Stomach smooth muscle (tissue), 2 donors: ENCODE results near the gene ARL4D.

Source experiments
- H3K27ac ChIP-seq: one replicate; pipeline ENCODE4 v1.7.0; 2013; ENCODE audit warnings: mild to moderate bottlenecking, low read length, inconsistent platforms
- H3K27me3 ChIP-seq, 2 donors: one replicate each; pipeline ENCODE4 v1.7.0; 2013; ENCODE audit warnings: low read length in 2 of 2; ENCODE audit not compliant: insufficient read depth in 2 of 2, control insufficient read depth in 1 of 2
- H3K36me3 ChIP-seq, 2 donors: one replicate each; pipeline ENCODE4 v1.7.0; 2013; ENCODE audit warnings: low read length in 2 of 2; ENCODE audit not compliant: control insufficient read depth in 2 of 2, insufficient read depth in 2 of 2
- H3K4me1 ChIP-seq: one replicate; pipeline ENCODE4 v1.7.0; 2013; ENCODE audit warnings: low read length; ENCODE audit not compliant: control insufficient read depth, insufficient read depth
- H3K4me3 ChIP-seq, 2 donors: one replicate each; pipeline ENCODE4 v1.7.0; 2013; ENCODE audit warnings: low read length in 2 of 2
- H3K9ac ChIP-seq, 2 donors: one replicate each; pipeline ENCODE4 v1.7.0; 2013; ENCODE audit warnings: low read length in 2 of 2, mild to moderate bottlenecking in 1 of 2
- H3K9me3 ChIP-seq, 2 donors: one replicate each; pipeline ENCODE4 v1.7.0; 2013; ENCODE audit warnings: low read length in 2 of 2; ENCODE audit not compliant: control insufficient read depth in 2 of 2
- donor health status: healthy.
- donor health status: Pancreatic carcinoma.

The ARL4D gene

DNA sequence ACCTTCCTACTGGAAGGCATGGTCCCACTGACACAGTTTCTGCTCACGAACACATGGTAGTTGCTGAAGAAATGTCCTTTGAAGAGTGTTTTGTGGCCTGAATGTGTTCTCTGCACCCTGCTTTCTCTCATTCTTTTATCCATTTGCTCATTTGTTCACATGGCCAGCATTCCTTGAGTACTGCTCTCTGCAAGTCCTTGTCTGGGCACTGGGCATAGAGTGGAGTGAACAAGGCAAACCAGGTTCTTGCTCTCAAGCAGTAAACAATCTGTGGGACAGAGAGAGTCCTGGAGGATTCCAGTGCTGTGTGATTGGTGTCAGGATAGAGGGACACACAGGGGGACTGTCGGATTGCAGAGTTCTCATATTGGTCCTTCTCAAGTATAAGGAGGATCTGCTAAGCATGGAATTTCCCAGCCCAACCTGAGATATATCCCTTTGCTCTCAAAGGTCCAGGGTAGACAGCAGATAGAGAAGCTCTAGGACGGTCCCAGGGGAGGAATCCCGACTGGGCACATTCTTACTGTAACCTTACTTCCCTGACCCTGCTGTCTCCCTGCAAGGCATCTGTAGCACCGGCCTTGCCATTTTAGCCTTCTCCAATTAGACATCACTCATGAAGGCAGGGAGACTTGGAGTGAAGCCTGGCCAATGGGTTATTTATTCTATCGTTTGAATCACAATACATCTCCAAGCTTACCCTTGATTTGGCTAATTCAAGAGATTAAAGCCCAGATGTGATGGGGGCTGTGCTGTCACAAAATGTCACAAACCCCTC lies 32.3 kb downstream of the ARL4D start:
- H3K27ac ChIP-seq: no peak overlapping the region
- H3K9ac ChIP-seq: no peak overlapping the region
- H3K27me3 ChIP-seq: no peaks in the 10 kb centered on the region
- no peaks in the 10 kb centered on the region for H3K36me3 ChIP-seq
- H3K4me1 ChIP-seq: no peaks in the 10 kb centered on the region
- no peaks in the 10 kb centered on the region for H3K9me3 ChIP-seq
- no peak overlapping the region for H3K4me3 ChIP-seq

DNA sequence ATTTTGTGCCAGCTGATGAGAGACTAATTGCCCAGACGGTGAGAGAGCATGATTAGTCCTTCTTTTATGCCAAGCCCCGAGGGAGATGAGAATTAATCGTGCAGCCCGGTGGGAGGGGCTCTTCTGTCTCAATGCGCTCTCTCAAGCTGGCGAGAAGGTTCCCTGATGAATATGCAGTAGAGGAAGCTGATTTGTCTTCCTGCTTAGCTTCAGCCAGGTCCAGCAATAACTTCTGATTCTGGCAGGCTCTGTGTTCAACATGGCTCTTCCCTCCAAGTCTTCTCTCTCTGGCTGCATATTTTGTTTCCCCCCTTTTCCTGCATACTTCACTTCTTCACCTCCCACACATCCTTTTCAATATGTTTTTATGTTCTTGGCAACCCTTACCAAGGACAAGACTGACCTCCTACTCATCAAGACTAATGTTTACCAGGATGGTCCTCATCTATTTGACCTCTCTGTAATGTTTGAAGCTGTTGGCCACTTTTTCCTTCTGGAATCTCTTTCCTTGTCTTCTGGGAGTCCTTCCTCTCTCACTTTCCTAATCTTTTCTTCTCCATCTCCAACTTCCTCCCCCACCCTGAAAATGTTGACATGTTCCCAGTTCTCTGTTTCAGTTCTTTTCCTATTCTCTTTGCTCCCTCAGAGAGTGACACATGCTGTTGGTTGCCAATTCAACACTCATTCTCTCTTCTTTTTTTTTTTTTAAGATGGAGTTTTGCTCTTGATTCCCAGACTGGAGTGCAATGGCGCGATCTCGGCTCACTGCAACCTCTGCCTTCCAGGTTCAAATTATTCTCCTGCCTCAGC lies 33.1 kb downstream of the ARL4D start:
- Histone ChIP-seq H3K9ac (no peak overlapping the region), H3K4me3 (no peak overlapping the region), H3K36me3 (no peaks in the 10 kb centered on the region), H3K4me1 (no peaks in the 10 kb centered on the region), H3K9me3 (no peaks in the 10 kb centered on the region), H3K27me3 (no peaks in the 10 kb centered on the region), H3K27ac (no peak overlapping the region)

DNA sequence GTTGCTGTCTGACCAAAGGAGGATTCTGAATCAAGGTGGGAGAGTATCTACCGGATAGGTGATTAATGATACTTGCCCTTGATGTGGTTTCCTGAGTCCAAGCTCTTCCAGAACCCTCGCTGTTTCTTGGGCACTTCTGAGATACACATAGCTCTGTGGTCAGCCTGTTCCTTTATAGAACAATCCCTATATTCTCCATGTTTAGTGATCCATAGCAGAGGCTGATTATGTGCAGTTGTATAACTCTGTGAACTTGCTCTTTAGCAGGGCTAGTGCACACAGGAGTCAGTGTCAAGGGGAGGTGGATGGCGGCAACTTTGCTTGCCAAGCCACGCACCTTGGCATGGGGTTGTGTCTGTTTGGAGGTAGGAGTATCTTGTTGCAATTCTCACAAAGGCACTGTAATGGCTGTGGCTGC lies 36.1 kb downstream of the ARL4D start:
- Histone ChIP-seq H3K27me3 (no peaks in the 10 kb centered on the region), H3K9me3 (no peaks in the 10 kb centered on the region), H3K9ac (no peak overlapping the region), H3K36me3 (no peaks in the 10 kb centered on the region), H3K27ac (no peak overlapping the region), H3K4me3 (no peak overlapping the region), H3K4me1 (no peaks in the 10 kb centered on the region)

DNA sequence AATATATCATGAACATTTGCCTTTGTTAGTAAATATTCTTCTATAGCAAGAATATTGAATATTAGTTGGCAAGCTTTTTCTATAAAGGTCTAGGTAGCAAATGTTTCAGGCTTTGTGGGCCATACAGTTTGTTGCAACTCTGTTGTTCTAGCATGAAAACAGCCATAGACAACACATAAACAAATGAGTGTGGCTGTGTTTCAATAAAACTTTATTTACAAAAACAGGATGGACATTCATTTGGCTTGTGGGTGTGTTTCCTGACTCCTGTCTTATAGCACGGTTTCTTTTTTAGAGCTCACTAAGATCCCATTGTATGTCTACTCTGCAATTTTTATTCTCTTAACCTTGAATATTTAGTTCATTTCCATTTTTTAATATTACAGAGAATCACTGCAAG lies 39.0 kb downstream of the ARL4D start:
- H3K9me3 ChIP-seq: no peaks in the 10 kb centered on the region
- H3K4me3 ChIP-seq: no peak overlapping the region
- H3K27ac ChIP-seq: no peak overlapping the region
- no peaks in the 10 kb centered on the region for H3K36me3 ChIP-seq
- H3K9ac ChIP-seq: no peak overlapping the region
- H3K27me3 ChIP-seq: no peaks in the 10 kb centered on the region
- no peaks in the 10 kb centered on the region for H3K4me1 ChIP-seq

DNA sequence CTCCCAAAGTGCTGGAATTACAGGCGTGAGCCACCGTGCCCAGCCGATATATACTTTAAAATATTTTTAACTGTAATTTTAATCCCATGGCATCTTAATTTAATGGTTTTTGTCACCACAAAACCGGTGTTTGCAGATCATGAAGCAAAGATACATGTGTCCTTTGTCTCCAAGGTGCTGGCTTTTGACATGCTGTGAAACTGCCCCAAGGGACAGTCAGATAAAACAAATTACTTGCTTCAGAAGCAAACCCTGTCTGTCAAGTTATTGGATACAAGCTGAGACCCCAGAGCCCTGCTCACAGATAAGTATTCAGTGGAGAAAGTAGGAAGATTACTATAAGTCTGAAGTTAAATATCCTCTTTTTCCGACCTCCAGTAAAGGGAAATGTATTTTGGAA lies 39.8 kb downstream of the ARL4D start:
- Histone ChIP-seq H3K4me1 (no peaks in the 10 kb centered on the region), H3K27me3 (no peaks in the 10 kb centered on the region), H3K4me3 (no peak overlapping the region), H3K36me3 (no peaks in the 10 kb centered on the region), H3K9ac (no peak overlapping the region), H3K9me3 (no peaks in the 10 kb centered on the region), H3K27ac (no peak overlapping the region)

DNA sequence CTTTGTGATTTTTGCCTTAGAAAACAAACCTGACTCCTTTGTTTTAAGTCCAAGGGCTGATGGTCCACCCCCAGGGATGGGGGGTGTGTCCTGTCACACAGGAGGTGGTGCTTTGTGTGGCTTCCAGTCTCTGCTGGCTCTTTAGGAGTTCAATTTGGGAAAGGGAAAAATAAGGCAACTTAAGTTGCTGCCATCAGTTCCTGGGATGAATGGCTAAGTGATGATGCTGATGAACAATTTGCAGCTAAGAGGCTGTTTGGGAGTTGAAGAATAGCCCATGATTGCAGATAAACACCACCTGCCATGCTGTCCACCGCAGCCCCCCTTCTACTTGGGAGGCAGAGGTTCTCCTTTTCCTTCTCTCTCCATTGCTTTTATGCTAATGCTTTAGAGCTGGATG lies 40.2 kb downstream of the ARL4D start:
- no peaks in the 10 kb centered on the region for H3K27me3 ChIP-seq
- no peaks in the 10 kb centered on the region for H3K36me3 ChIP-seq
- H3K9me3 ChIP-seq: no peaks in the 10 kb centered on the region
- H3K27ac ChIP-seq: no peak overlapping the region
- no peaks in the 10 kb centered on the region for H3K4me1 ChIP-seq
- H3K9ac ChIP-seq: no peak overlapping the region
- no peak overlapping the region for H3K4me3 ChIP-seq

DNA sequence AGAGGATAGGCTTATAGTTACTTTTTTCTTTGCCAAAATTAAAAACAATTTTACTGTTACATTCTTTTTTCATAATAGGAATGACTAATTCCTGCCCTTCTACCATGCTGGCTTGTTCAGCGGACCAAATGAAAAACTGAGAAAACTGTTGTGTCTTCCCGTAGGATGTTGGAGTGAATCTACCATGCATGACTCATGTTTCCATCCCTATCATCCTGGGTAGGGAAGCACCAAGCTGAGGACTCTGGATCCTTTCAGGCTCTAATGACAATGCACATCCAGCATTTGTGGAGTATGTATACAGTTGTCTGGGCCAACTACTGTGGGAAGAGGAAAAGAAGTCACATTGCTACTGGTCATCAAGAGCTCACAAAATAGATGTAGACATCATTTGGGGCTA lies 43.9 kb downstream of the ARL4D start:
- Histone ChIP-seq H3K36me3 (no peaks in the 10 kb centered on the region), H3K27ac (no peak overlapping the region), H3K4me3 (no peak overlapping the region), H3K9me3 (no peaks in the 10 kb centered on the region), H3K27me3 (no peaks in the 10 kb centered on the region), H3K9ac (no peak overlapping the region), H3K4me1 (no peaks in the 10 kb centered on the region)

DNA sequence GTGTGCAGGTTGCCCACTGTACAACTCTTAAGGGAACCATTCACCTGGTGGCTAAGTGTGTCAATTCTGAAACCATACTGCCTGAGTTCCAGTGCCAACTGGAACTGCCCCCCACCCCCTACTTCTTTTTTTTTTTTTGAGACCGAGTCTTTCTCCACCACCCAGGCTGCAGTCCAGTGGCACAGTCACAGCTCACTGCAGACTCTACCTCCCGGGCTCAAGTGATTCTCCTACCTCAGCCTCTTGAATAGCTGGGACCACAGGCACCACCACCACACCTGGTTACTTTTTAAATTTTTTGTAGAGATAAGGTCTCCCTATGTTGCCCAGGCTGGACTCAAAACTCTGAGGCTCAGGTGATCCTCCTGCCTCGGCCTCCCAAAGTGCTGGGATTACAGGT lies 44.6 kb downstream of the ARL4D start:
- no peaks in the 10 kb centered on the region for H3K36me3 ChIP-seq
- no peaks in the 10 kb centered on the region for H3K27me3 ChIP-seq
- H3K4me1 ChIP-seq: no peaks in the 10 kb centered on the region
- H3K27ac ChIP-seq: no peak overlapping the region
- no peak overlapping the region for H3K4me3 ChIP-seq
- no peaks in the 10 kb centered on the region for H3K9me3 ChIP-seq
- no peak overlapping the region for H3K9ac ChIP-seq

DNA sequence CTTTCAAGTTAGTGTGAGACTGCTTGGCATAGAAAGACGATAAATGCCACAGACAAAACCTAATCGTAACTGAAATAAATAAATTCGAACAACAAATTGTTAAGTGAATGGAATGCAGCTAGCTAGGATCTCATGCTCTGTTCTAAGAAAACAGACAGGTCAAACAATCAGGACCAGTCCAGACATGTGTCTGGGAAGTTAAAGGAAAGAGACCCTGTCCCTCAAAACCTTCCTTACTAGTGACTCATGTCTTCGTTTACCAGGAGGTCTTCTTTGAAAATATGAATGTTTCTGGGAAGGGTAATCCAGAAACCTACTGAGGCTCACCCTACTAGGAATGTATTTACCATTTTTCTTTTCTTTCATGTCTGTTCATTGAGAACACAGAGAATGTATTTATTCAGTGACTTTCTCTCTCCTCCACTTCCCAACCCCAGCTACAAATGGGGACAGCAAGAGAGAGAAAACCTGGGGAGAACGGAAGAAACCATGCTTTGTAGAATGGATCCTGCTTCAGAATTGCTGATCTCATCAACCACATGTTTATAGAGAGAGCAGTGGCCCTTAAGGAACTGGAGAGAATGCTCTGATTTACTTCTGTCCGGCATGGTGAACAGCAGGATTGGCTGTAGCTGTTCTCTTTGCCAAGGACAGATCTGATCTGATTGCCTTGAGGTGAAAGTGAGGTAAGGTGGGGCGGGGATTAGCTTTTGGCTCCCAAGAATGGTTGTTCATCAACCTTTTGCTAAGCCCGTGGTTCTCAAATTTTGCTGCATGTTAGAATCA lies 45.6 kb downstream of the ARL4D start:
- Histone ChIP-seq H3K27ac (no peak overlapping the region), H3K9me3 (no peaks in the 10 kb centered on the region)

DNA sequence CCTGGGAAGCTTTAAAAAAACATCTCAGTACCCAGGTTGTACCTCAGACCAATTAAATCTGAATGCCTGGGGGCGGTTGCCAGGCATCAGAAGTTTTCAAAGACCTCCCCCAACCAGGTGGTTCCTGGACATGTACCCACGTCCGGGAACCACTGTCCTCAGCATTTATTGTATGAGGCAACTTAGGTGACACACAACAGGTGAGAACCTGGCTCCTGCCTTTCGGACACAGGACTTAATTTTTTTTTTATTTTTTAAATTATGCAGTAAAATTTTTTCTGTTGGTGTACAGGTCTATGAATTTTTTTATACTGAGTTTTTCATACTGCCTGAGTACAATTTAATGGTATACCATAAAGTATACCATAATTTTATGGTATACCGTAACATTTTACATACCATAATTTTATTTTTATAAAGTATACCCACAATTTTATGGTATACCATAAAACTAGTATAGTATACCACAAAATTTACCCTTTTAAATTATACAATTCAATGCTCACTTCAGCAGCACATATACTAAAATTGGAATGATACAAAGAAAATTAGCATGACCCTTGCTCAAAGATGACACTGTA lies 46.3 kb downstream of the ARL4D start:
- Histone ChIP-seq H3K27ac (no peak overlapping the region), H3K9me3 (no peaks in the 10 kb centered on the region)

More for the DNA sequence above, 45.6 kb downstream of the ARL4D start:
- H3K4me3 ChIP-seq: no peak overlapping the region
- no peaks in the 10 kb centered on the region for H3K27me3 ChIP-seq
- H3K9ac ChIP-seq: no peak overlapping the region
- no peaks in the 10 kb centered on the region for H3K4me1 ChIP-seq
- no peaks in the 10 kb centered on the region for H3K36me3 ChIP-seq

More for the DNA sequence above, 46.3 kb downstream of the ARL4D start:
- H3K36me3 ChIP-seq: no peaks in the 10 kb centered on the region
- H3K4me1 ChIP-seq: no peaks in the 10 kb centered on the region
- H3K4me3 ChIP-seq: no peak overlapping the region
- H3K27me3 ChIP-seq: no peaks in the 10 kb centered on the region
- no peak overlapping the region for H3K9ac ChIP-seq
